PC-3 (cell line): ENCODE measurements around the gene OR5A2. TPM values are rescaled to one million over a fixed set of nuclear protein-coding genes. Genes with fewer than 3 reads are reported as not detected.

Source experiments
- ATAC-seq: fragments of 200-7000 bp; cut with Tn5 transposase; 2 replicates; pipeline ENCODE4 v1.9.1; 2020; ENCODE audit warnings: mild to moderate bottlenecking, moderate library complexity
- Bru-seq: library from RNA; stranded (reverse); fragments of 400-500 nt; gene quantifications from one replicate; lab custom pipeline; 2021; lab: Mats Ljungman, UMichigan
- BruChase-seq, 2 experiments: library from RNA; stranded (reverse); fragments of 400-500 nt; gene quantifications; one replicate each; lab custom pipeline; 2021; lab: Mats Ljungman, UMichigan
- BruUV-seq: library from RNA; stranded (reverse); fragments of 400-500 nt; replicated peaks from 2 replicates; lab custom pipeline; 2021; lab: Mats Ljungman, UMichigan
- CTCF ChIA-PET: fragments of 300-600 bp; sonication (Branson Sonifier 250); formaldehyde crosslinking; loops from one replicate; lab custom pipeline; 2022; ENCODE audit warnings: antibody characterized with exemption; lab: Charles Lee
- POLR2A ChIA-PET: fragments of 300-600 bp; sonication (Branson Sonifier 250); formaldehyde crosslinking; loops from one replicate; lab custom pipeline; 2022; ENCODE audit warnings: antibody characterized with exemption; ENCODE audit not compliant: unreplicated experiment; lab: Charles Lee
- DNase-seq: peaks from one replicate; pipeline ENCODE4 v3.0.0-alpha.2; 2015
- H2AFZ ChIP-seq: fragments of 300-600 bp; sonication (generic); 2 replicates; pipeline ENCODE4 v1.6.0; 2016; ENCODE audit warnings: antibody characterized with exemption, low read length
- H3F3A ChIP-seq: fragments of 300-600 bp; sonication (generic); one replicate; pipeline ENCODE4 v1.6.0; 2017; ENCODE audit warnings: antibody characterized with exemption, low read length, control low read depth, mild to moderate bottlenecking; ENCODE audit not compliant: unreplicated experiment
- H3K27ac ChIP-seq: fragments of 300-600 bp; sonication (generic); 2 replicates; pipeline ENCODE4 v1.5.1; 2016; ENCODE audit warnings: mild to moderate bottlenecking, low read length
- H3K27me3 ChIP-seq: fragments of 300-600 bp; sonication (generic); 2 replicates; pipeline ENCODE4 v1.6.1; 2016; ENCODE audit warnings: low read length, mixed read lengths
- H3K36me3 ChIP-seq: fragments of 300-600 bp; sonication (generic); 2 replicates; pipeline ENCODE4 v1.6.1; 2016; ENCODE audit warnings: low read depth, mixed run types, low read length, mixed read lengths
- H3K4me1 ChIP-seq: fragments of 300-600 bp; sonication (generic); 2 replicates; pipeline ENCODE4 v1.5.1; 2016; ENCODE audit warnings: low read length; ENCODE audit not compliant: insufficient read depth
- H3K4me2 ChIP-seq: fragments of 300-600 bp; sonication (generic); 2 replicates; pipeline ENCODE4 v1.6.0; 2016; ENCODE audit warnings: low read length
- H3K4me3 ChIP-seq: fragments of 300-600 bp; sonication (generic); 2 replicates; pipeline ENCODE4 v1.5.1; 2016; ENCODE audit warnings: mild to moderate bottlenecking, low read length, mixed read lengths
- H3K79me2 ChIP-seq: fragments of 300-600 bp; sonication (generic); 2 replicates; pipeline ENCODE4 v1.6.1; 2017; ENCODE audit warnings: low read length, mixed read lengths
- H3K9ac ChIP-seq: fragments of 300-600 bp; sonication (generic); 2 replicates; pipeline ENCODE4 v1.6.0; 2016; ENCODE audit warnings: mild to moderate bottlenecking, low read length
- H3K9me2 ChIP-seq: fragments of 300-600 bp; sonication (generic); replicated peaks from 2 replicates; pipeline ENCODE4 v1.6.1; 2016; ENCODE audit warnings: mixed run types, low read length, mixed read lengths
- H3K9me3 ChIP-seq: fragments of 300-600 bp; sonication (generic); 2 replicates; pipeline ENCODE4 v1.6.1; 2016; ENCODE audit warnings: low read length, mixed read lengths
- H4K20me1 ChIP-seq: fragments of 300-600 bp; sonication (generic); 2 replicates; pipeline ENCODE4 v1.6.1; 2016; ENCODE audit warnings: low read length, mixed read lengths
- CTCF ChIP-seq: fragments of 300-600 bp; sonication (generic); conservative IDR thresholded peaks from 2 replicates; pipeline ENCODE4 v1.5.1; 2017; ENCODE audit warnings: antibody characterized with exemption, low read depth, mild to moderate bottlenecking, low read length
- EZH2 ChIP-seq: fragments of 300-600 bp; sonication (generic); IDR thresholded peaks from one replicate; pipeline ENCODE4 v1.6.1; 2017; ENCODE audit warnings: antibody characterized with exemption, mild to moderate bottlenecking, low read length; ENCODE audit not compliant: unreplicated experiment
- EZH2phosphoT487 ChIP-seq: fragments of 300-600 bp; sonication (generic); IDR thresholded peaks from 2 replicates; pipeline ENCODE4 v1.6.1; 2018; ENCODE audit warnings: mild to moderate bottlenecking, antibody characterized with exemption, low read length, borderline replicate concordance
- intact Hi-C: fragments of 100-400 bp; cut with micrococcal nuclease; formaldehyde crosslinking; loops from 2 replicates; pipeline ENCODE4 v1.9.0; 2023
- long read RNA-seq: library from polyadenylated mRNA; unstranded; transcript quantifications from one replicate; pipeline ENCODE4 v2.0.0, GENCODE V29; 2021; ENCODE audit not compliant: unreplicated experiment
- total RNA-seq: library from RNA; depleted of rRNA; stranded (reverse); fragments of >200 nt; gene quantifications from 2 replicates; pipeline ENCODE4 v1.2.3, GENCODE V29; 2014; rRNA removed

The OR5A2 gene
- total RNA-seq (not detected in 2 replicates), Bru-seq, nascent RNA (not detected), BruChase-seq, experiment 1, labeled RNA remaining after a 6-hour chase (not detected), BruChase-seq, experiment 2, labeled RNA remaining after a 2-hour chase (not detected)
- long read RNA-seq = 0 reads

- Histone ChIP-seq H3K36me3 (no peaks in the 10 kb centered on the region), H3K9ac (no peak within 1 kb of the TSS), H3K4me3 (no peak within 1 kb of the TSS), H3K27me3 (peaks cover 39% of the 10 kb centered on the region), H3K9me3 (no peaks in the 10 kb centered on the region), H3K4me1 (no peaks in the 10 kb centered on the region), H3K4me2 (no peak within 1 kb of the TSS), H4K20me1 (no peaks in the 10 kb centered on the region), H3K27ac (no peak within 1 kb of the TSS), H3K9me2 (no peaks in the 10 kb centered on the region), H3F3A (no peaks in the 10 kb centered on the region), H3K79me2 (no peaks in the 10 kb centered on the region), H2AFZ (no peak within 1 kb of the TSS)
- ChIA-PET CTCF (no interaction called here), POLR2A (no interaction called here)
- TF ChIP-seq EZH2 (no peak), CTCF (no peak), EZH2phosphoT487 (no peak)
- no TSS peak for BruUV-seq
- intact Hi-C loops = no loop called here
- DNase-seq (peak; percentile 6), ATAC-seq (no peak)
Observed at GRCh38 chr11:59426361-59427067, at the start of gene OR5A2. OR5A2 (minus strand) TSS chr11:59426413; CDS start chr11:59422953, 3,460 bp downstream.

- no peaks in the 10 kb centered on the region for H3K79me2 ChIP-seq
- CTCF ChIA-PET = no interaction called here
- H3K4me2 ChIP-seq = no peak overlapping the region
- no peaks in the 10 kb centered on the region for H4K20me1 ChIP-seq
- no peaks in the 10 kb centered on the region for H3K9me2 ChIP-seq
- no peaks in the 10 kb centered on the region for H3K4me1 ChIP-seq
- H2AFZ ChIP-seq = no peak overlapping the region
- intact Hi-C loops = no loop called here
- no peak overlapping the region for H3K27ac ChIP-seq
- no peaks in the 10 kb centered on the region for H3K9me3 ChIP-seq
- ATAC-seq (no peak), DNase-seq (no peak)
- no peak overlapping the region for H3K9ac ChIP-seq
- POLR2A ChIA-PET = no interaction called here
- no peak overlapping the region for H3K4me3 ChIP-seq
- H3K27me3 ChIP-seq = peaks cover 72% of the 10 kb centered on the region
- no TSS peak for BruUV-seq
- no peaks in the 10 kb centered on the region for H3K36me3 ChIP-seq
- TF ChIP-seq CTCF = no peak
- no peak for TF ChIP-seq EZH2
- no peak for TF ChIP-seq EZH2phosphoT487
- H3F3A ChIP-seq = no peaks in the 10 kb centered on the region
Observed at GRCh38 chr11:59475176-59475575, 49.0 kb upstream of the OR5A2 start.

GRCh38 chr11:59473015-59473414 is 46.8 kb upstream of the OR5A2 start, which contains the start of gene OR4D10:
OR4D10 (plus strand) TSS chr11:59473315; CDS start chr11:59477430, 4,115 bp downstream.
- Histone ChIP-seq H3K4me2 (no peak within 1 kb of the TSS), H3K79me2 (no peaks in the 10 kb centered on the region), H3K27ac (no peak within 1 kb of the TSS), H2AFZ (no peak within 1 kb of the TSS), H3K9ac (no peak within 1 kb of the TSS), H3K9me2 (no peaks in the 10 kb centered on the region), H4K20me1 (no peaks in the 10 kb centered on the region), H3F3A (no peaks in the 10 kb centered on the region), H3K4me1 (no peaks in the 10 kb centered on the region), H3K27me3 (peaks cover 54% of the 10 kb centered on the region), H3K9me3 (no peaks in the 10 kb centered on the region), H3K4me3 (no peak within 1 kb of the TSS), H3K36me3 (no peaks in the 10 kb centered on the region)
- BruUV-seq = no TSS peak
- DNase-seq (no peak), ATAC-seq (no peak)
- CTCF ChIA-PET = no interaction called here
- TF ChIP-seq EZH2phosphoT487 (no peak), EZH2 (no peak)
- intact Hi-C loops = no loop called here
- POLR2A ChIA-PET = no interaction called here
